Neural crest cell (in vitro differentiated cells): ENCODE data around the gene ADGRE1. TPM values are rescaled to one million over a fixed set of nuclear protein-coding genes. Genes with fewer than 3 reads are reported as not detected.

ENCODE experiments used
- DNase-seq: peaks from one replicate; pipeline ENCODE4 v3.0.0; 2021; ENCODE audit warnings: low read depth, mixed read lengths, low spot score
- H3K27ac Mint-ChIP-seq: one replicate; pipeline ENCODE4 v1.8.0; 2021; ENCODE audit warnings: mild to moderate bottlenecking, mixed read lengths; ENCODE audit not compliant: unreplicated experiment
- H3K27me3 Mint-ChIP-seq: 2 replicates; pipeline ENCODE4 v1.8.0; 2021; ENCODE audit warnings: low read depth, mild to moderate bottlenecking, mixed read lengths
- H3K36me3 Mint-ChIP-seq: 2 replicates; pipeline ENCODE4 v1.8.0; 2021; ENCODE audit warnings: low read depth, mild to moderate bottlenecking, mixed read lengths
- H3K4me1 Mint-ChIP-seq: 2 replicates; pipeline ENCODE4 v1.8.0; 2021; ENCODE audit warnings: mixed read lengths
- H3K4me3 Mint-ChIP-seq: one replicate; pipeline ENCODE4 v1.8.0; 2021; ENCODE audit warnings: mild to moderate bottlenecking, mixed read lengths
- H3K9me3 Mint-ChIP-seq: 2 replicates; pipeline ENCODE4 v1.8.0; 2021; ENCODE audit warnings: mixed read lengths
- CTCF ChIP-seq: fragments of 200-600 bp; sonication (generic); conservative IDR thresholded peaks from 2 replicates; pipeline ENCODE4 v1.5.0; 2021; ENCODE audit warnings: antibody characterized with exemption, mild to moderate bottlenecking
- total RNA-seq: library from RNA; stranded (reverse); gene quantifications from 2 replicates; pipeline ENCODE4 v1.2.1, GENCODE V29; 2021

The ADGRE1 gene
- total RNA-seq, 1 donor from 2014 or later = not detected

GRCh38 chr19:6967967-6968366 is 80.6 kb downstream of the ADGRE1 start:
- Mint-ChIP-seq H3K9me3 (peaks cover 8% of the 10 kb centered on the region), H3K36me3 (no peaks in the 10 kb centered on the region), H3K27me3 (peaks cover 26% of the 10 kb centered on the region), H3K4me3 (no peak overlapping the region), H3K4me1 (no peaks in the 10 kb centered on the region), H3K27ac (no peak overlapping the region)
- TF ChIP-seq CTCF = no peak
- no peak for DNase-seq

- Mint-ChIP-seq H3K9me3 (peaks cover 5% of the 10 kb centered on the region), H3K4me1 (no peaks in the 10 kb centered on the region), H3K4me3 (no peak overlapping the region), H3K36me3 (no peaks in the 10 kb centered on the region), H3K27ac (no peak overlapping the region), H3K27me3 (peaks cover 34% of the 10 kb centered on the region)
- no peak for DNase-seq
- TF ChIP-seq CTCF = no peak
These were observed 82.1 kb downstream of the ADGRE1 start for GRCh38 chr19:6969490-6969889.

GRCh38 chr19:6970021-6970420 is 82.6 kb downstream of the ADGRE1 start:
- peaks cover 35% of the 10 kb centered on the region for H3K27me3 Mint-ChIP-seq
- H3K36me3 Mint-ChIP-seq = no peaks in the 10 kb centered on the region
- TF ChIP-seq CTCF = no peak
- DNase-seq = no peak
- no peak overlapping the region for H3K4me3 Mint-ChIP-seq
- H3K4me1 Mint-ChIP-seq = no peaks in the 10 kb centered on the region
- peaks cover 5% of the 10 kb centered on the region for H3K9me3 Mint-ChIP-seq
- H3K27ac Mint-ChIP-seq = no peak overlapping the region

GRCh38 chr19:6970443-6970842 is 83.1 kb downstream of the ADGRE1 start:
- H3K9me3 Mint-ChIP-seq = peaks cover 5% of the 10 kb centered on the region

GRCh38 chr19:6971366-6971765 is 84.0 kb downstream of the ADGRE1 start:
- TF ChIP-seq CTCF = no peak
- no peak for DNase-seq
- no peak overlapping the region for H3K4me3 Mint-ChIP-seq
- H3K9me3 Mint-ChIP-seq = peaks cover 5% of the 10 kb centered on the region
- peaks cover 31% of the 10 kb centered on the region for H3K27me3 Mint-ChIP-seq
- no peaks in the 10 kb centered on the region for H3K4me1 Mint-ChIP-seq
- no peak overlapping the region for H3K27ac Mint-ChIP-seq
- H3K36me3 Mint-ChIP-seq = no peaks in the 10 kb centered on the region

More at GRCh38 chr19:6970443-6970842, 83.1 kb downstream of the ADGRE1 start:
- DNase-seq = no peak
- TF ChIP-seq CTCF = no peak
- Mint-ChIP-seq H3K4me1 (no peaks in the 10 kb centered on the region), H3K36me3 (no peaks in the 10 kb centered on the region), H3K27me3 (peaks cover 35% of the 10 kb centered on the region), H3K27ac (no peak overlapping the region), H3K4me3 (no peak overlapping the region)

- no peaks in the 10 kb centered on the region for H3K4me1 Mint-ChIP-seq
- H3K36me3 Mint-ChIP-seq = no peaks in the 10 kb centered on the region
- DNase-seq = no peak
- peaks cover 11% of the 10 kb centered on the region for H3K27me3 Mint-ChIP-seq
- TF ChIP-seq CTCF = no peak
- H3K9me3 Mint-ChIP-seq = peaks cover 4% of the 10 kb centered on the region
- no peak overlapping the region for H3K4me3 Mint-ChIP-seq
- no peak overlapping the region for H3K27ac Mint-ChIP-seq
These were observed 88.8 kb downstream of the ADGRE1 start for GRCh38 chr19:6976197-6976596.
